Measurements from ENCODE around the gene MCUB. TPM values are rescaled to one million over a fixed set of nuclear protein-coding genes. Genes with fewer than 3 reads are reported as not detected.

Gene MCUB
- total RNA-seq, 2 donors from 2014 or later: 15.5 to 18.5 TPM

DNA sequence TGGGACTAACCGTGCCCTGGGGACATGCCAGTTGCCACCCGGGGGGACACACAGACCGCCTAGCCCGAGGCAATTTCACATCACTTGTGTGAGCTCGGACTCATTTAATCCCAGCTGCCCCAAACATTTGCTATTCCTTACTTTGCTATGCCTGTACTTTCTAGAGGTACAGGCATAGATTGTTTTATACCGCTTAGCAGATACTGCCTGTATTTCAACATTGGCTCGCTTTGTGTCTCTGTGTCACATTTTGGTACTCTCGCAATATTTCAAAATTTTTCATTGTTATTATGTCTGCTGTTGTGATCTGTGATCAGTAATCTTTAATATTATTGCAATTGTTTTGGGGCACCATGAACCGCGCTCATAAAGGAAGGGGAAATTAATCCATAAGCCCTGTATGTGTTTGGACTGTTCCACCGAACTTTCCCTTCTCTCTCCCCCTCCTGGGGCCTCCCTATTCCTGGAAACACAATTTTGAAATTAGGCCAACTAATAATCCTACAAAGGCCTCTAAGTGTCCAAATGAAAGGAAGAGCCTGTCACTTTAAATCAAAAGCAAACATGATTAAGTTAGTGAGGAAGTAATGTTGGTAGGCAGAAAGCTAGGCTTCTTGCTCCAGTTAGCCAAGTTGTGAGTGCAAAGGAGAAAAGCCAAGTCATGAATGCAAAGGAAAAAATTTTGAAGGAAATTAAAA lies 143.8 kb downstream of the MCUB start:
- no peaks in the 10 kb centered on the region for H3K9me3 ChIP-seq
- no peaks in the 10 kb centered on the region for H3K36me3 ChIP-seq
- WGBS: 5% methylated on average over 11 of the region's 11 CpGs
- intact Hi-C loops (cut with DNase I): loop anchor here (5.0 kb wide), 2 partner anchors 113 to 272 kb away; partner anchors contain the start of genes GAR1 and SEC24B
- H3K27ac ChIP-seq: peak overlapping the region; percentile 81 to 88
- no peak for DNase-seq (ENCODE audit: low spot score)
- H3K27me3 ChIP-seq (replicated peaks; ENCODE audit: insufficient read depth): no peaks in the 10 kb centered on the region
- peak overlapping the region; percentile 59 to 61 for H3K4me3 ChIP-seq
- no peaks in the 10 kb centered on the region for H3K4me1 ChIP-seq (replicated peaks)
- TF ChIP-seq, protein P1, sequence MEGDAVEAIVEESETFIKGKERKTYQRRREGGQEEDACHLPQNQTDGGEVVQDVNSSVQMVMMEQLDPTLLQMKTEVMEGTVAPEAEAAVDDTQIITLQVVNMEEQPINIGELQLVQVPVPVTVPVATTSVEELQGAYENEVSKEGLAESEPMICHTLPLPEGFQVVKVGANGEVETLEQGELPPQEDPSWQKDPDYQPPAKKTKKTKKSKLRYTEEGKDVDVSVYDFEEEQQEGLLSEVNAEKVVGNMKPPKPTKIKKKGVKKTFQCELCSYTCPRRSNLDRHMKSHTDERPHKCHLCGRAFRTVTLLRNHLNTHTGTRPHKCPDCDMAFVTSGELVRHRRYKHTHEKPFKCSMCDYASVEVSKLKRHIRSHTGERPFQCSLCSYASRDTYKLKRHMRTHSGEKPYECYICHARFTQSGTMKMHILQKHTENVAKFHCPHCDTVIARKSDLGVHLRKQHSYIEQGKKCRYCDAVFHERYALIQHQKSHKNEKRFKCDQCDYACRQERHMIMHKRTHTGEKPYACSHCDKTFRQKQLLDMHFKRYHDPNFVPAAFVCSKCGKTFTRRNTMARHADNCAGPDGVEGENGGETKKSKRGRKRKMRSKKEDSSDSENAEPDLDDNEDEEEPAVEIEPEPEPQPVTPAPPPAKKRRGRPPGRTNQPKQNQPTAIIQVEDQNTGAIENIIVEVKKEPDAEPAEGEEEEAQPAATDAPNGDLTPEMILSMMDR (IDR thresholded peaks at IDR 0.05): no peak
- TF ChIP-seq POLR2AphosphoS5 (IDR thresholded peaks at IDR 0.05) (no peak), POLR2A (IDR thresholded peaks at IDR 0.05) (no peak)

DNA sequence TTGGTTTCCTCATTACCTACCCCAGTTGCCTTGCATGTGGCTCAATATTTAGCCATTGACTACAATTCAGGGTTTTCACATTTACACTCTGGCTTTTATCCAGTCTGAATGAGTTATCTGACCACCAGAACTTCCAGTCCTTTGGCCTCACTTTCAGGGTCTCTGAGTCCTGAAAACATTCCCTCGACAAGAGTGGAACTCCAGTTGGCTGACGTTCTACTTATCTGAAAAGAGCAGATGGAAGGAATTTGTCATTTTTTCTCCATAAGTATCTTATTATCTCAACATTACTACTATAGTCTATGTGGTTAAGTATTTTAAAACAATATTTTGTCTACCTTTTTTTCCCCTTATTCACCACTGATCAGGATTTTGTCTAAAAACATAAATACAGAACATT lies 148.4 kb downstream of the MCUB start:
- Histone ChIP-seq H3K4me3 (no peak overlapping the region), H3K36me3 (no peaks in the 10 kb centered on the region), H3K27me3 (replicated peaks; ENCODE audit: insufficient read depth) (no peaks in the 10 kb centered on the region), H3K9me3 (no peaks in the 10 kb centered on the region), H3K27ac (no peak overlapping the region), H3K4me1 (replicated peaks) (no peaks in the 10 kb centered on the region)
- WGBS: 54% methylated on average over 2 of the region's 2 CpGs
- no peak for TF ChIP-seq POLR2A (IDR thresholded peaks at IDR 0.05)
- TF ChIP-seq POLR2AphosphoS5 (IDR thresholded peaks at IDR 0.05): no peak
- TF ChIP-seq, protein P1 (IDR thresholded peaks at IDR 0.05): no peak
- intact Hi-C loops (cut with DNase I): no loop called here
- DNase-seq (ENCODE audit: low spot score): no peak

DNA sequence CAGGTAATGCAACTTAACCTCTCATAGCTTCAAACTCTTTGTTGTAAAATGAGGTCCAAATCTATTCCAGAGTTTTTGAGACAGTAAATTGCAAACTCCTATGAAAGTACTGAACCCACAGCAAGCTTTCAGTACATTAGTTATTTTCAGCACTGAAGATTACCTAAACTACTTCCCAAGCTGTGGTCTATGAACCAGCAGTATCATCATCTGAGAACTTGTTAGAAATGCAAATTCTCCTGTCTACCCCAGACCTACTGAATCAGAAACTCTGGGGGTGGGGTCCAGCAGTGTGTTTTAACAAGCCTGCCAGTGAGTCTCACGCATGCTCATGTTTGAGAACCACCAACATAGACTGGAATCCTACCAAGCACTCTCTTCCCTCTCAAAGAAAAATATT lies 148.9 kb downstream of the MCUB start:
- Histone ChIP-seq H3K27me3 (replicated peaks; ENCODE audit: insufficient read depth) (no peaks in the 10 kb centered on the region), H3K4me3 (no peak overlapping the region), H3K27ac (no peak overlapping the region), H3K9me3 (no peaks in the 10 kb centered on the region), H3K36me3 (no peaks in the 10 kb centered on the region), H3K4me1 (replicated peaks) (no peaks in the 10 kb centered on the region)
- 89% methylated on average over 1 of the region's 1 CpG for WGBS
- DNase-seq (ENCODE audit: low spot score): no peak
- intact Hi-C loops (cut with DNase I): no loop called here
- TF ChIP-seq, protein P1 (IDR thresholded peaks at IDR 0.05): no peak
- TF ChIP-seq POLR2A (IDR thresholded peaks at IDR 0.05) (no peak), POLR2AphosphoS5 (IDR thresholded peaks at IDR 0.05) (no peak)

DNA sequence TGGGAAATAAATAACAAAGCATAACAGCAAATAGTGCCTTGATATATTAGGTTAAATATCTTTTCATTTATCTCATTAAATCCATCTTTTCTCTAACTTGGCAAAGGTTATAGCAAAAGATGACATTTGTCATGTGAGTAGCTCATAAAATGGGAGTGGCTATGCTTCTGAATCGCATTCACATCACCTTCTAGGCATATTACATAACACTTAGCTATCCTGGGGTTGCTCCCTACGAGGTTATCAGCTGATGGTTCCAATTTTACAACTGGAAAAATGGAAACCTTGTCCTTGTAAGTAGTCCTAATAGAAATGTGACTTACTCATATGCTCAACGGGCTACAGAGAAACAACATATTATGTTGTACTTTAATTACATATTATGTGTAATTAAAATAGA lies 153.5 kb downstream of the MCUB start:
- WGBS: 90% methylated on average over 3 of the region's 3 CpGs
- DNase-seq (ENCODE audit: low spot score): no peak
- TF ChIP-seq, protein P1 (IDR thresholded peaks at IDR 0.05): no peak
- TF ChIP-seq POLR2A (IDR thresholded peaks at IDR 0.05) (no peak), POLR2AphosphoS5 (IDR thresholded peaks at IDR 0.05) (no peak)
- H3K27ac ChIP-seq: no peak overlapping the region
- intact Hi-C loops (cut with DNase I): no loop called here
- no peaks in the 10 kb centered on the region for H3K9me3 ChIP-seq
- H3K36me3 ChIP-seq: no peaks in the 10 kb centered on the region
- no peaks in the 10 kb centered on the region for H3K4me1 ChIP-seq (replicated peaks)
- H3K4me3 ChIP-seq: no peak overlapping the region
- no peaks in the 10 kb centered on the region for H3K27me3 ChIP-seq (replicated peaks; ENCODE audit: insufficient read depth)

DNA sequence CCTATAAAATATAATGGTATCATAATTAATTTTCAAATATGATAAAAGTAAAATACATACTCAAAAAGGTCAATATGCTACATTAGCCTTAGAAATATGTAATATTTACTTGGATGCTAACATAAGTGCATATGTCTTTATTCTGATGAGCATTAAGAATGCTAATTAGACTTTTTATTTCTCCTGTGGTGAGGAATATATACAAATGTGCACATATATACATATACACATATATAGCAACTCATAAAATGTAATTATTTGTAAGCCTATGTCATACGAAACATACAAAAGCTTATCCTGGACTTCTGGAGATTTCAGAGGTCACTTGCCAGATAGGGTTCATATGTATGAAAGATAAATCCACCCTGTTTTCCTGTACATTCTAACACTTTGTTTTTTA lies 158.7 kb downstream of the MCUB start:
- intact Hi-C loops (cut with DNase I): no loop called here
- TF ChIP-seq POLR2AphosphoS5 (IDR thresholded peaks at IDR 0.05) (no peak), POLR2A (IDR thresholded peaks at IDR 0.05) (no peak)
- TF ChIP-seq, protein P1 (IDR thresholded peaks at IDR 0.05): no peak
- Histone ChIP-seq H3K36me3 (no peaks in the 10 kb centered on the region), H3K27ac (no peak overlapping the region), H3K27me3 (replicated peaks; ENCODE audit: insufficient read depth) (no peaks in the 10 kb centered on the region), H3K4me3 (no peak overlapping the region), H3K4me1 (replicated peaks) (no peaks in the 10 kb centered on the region), H3K9me3 (no peaks in the 10 kb centered on the region)
- DNase-seq (ENCODE audit: low spot score): no peak
- 97% methylated on average over 1 of the region's 1 CpG for WGBS

Measured in prostate gland (tissue), 2 donors.